Neuron (in vitro differentiated cells): Measurements from ENCODE around the gene CILP.

Experiments
- H2AFZ ChIP-seq: one replicate; pipeline ENCODE4 v1.6.1; 2013; ENCODE audit warnings: low read depth, mild to moderate bottlenecking, inconsistent platforms, low read length, moderate library complexity
- H3K27me3 ChIP-seq: one replicate; pipeline ENCODE4 v1.6.1; 2013; ENCODE audit warnings: low read length; ENCODE audit not compliant: insufficient read depth
- H3K36me3 ChIP-seq: one replicate; pipeline ENCODE4 v1.6.1; 2013; ENCODE audit warnings: low read length; ENCODE audit not compliant: insufficient read depth
- H3K4me1 ChIP-seq: one replicate; pipeline ENCODE4 v1.6.1; 2013; ENCODE audit warnings: low read length; ENCODE audit not compliant: insufficient read depth
- H3K4me3 ChIP-seq: 2 replicates; pipeline ENCODE4 v1.5.1; 2013; ENCODE audit warnings: mild to moderate bottlenecking, low read length, moderate library complexity
- H3K9me3 ChIP-seq: one replicate; pipeline ENCODE4 v1.6.1; 2013; ENCODE audit warnings: low read length

CILP gene

DNA sequence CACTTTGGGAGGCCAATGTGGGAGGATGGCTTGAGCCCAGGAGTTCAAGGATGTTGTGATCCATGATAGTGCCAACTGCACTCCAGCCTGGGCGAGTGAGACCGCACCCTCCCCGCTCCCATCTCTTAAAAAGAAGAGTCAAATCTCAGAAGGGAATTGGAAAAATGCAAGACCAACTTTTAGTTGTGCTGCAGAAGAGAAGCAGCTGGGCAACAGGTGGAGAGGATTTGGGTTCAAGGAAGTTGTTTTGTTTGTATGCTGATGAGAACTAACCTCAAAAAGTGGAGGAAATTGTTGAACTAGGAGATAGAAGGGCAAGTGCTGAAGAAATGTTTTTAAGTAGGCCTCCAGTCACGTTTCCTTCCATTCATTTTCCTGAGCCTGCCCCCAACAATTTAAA, 64.8 kb downstream of the CILP start:
- H3K4me3 ChIP-seq = no peak overlapping the region
- peaks cover 29% of the 10 kb centered on the region for H3K36me3 ChIP-seq
- H3K9me3 ChIP-seq = no peaks in the 10 kb centered on the region
- no peaks in the 10 kb centered on the region for H3K27me3 ChIP-seq
- no peaks in the 10 kb centered on the region for H3K4me1 ChIP-seq
- H2AFZ ChIP-seq = no peak overlapping the region
